Superior temporal gyrus (tissue), 1 donor: ENCODE results near the gene DDX41.
"Not testable (repeated sequence)": the region's sequence is repeated elsewhere in the genome, so short reads cannot be mapped to it uniquely, and the experiment has no call there.

Source experiments
- DNase-seq: peaks from one replicate; pipeline ENCODE4 v3.0.0-alpha.2; 2016; ENCODE audit errors: extremely low spot score

The DDX41 gene

GRCh38 chr5:177516601-177517568 is at the start of gene DDX41:
Gene DDX41 (minus strand): TSS chr5:177516961. CDS start chr5:177516945, 16 bp downstream.
- peak; percentile 100 for DNase-seq

- DNase-seq, result no peak
Measured at GRCh38 chr5:177565046-177565445, 48.3 kb upstream of the DDX41 start.

- not testable (repeated sequence) for DNase-seq
Measured at GRCh38 chr5:177559446-177559941, 42.7 kb upstream of the DDX41 start.

GRCh38 chr5:177557796-177558195 is 41.0 kb upstream of the DDX41 start:
- no peak for DNase-seq

- DNase-seq, result no peak
Measured at GRCh38 chr5:177557041-177557647, 40.4 kb upstream of the DDX41 start.

- no peak for DNase-seq
Measured at GRCh38 chr5:177555665-177556064, 38.9 kb upstream of the DDX41 start.

- DNase-seq, result no peak
Measured at GRCh38 chr5:177555228-177555627, 38.5 kb upstream of the DDX41 start.

- DNase-seq, result peak; percentile 92
Measured at GRCh38 chr5:177554474-177555111, 37.8 kb upstream of the DDX41 start, which contains the start of gene FAM193B. Gene FAM193B (minus strand): TSS chr5:177554563. CDS start chr5:177554458, 105 bp downstream.

GRCh38 chr5:177553671-177554429 is 37.1 kb upstream of the DDX41 start:
- no peak for DNase-seq

GRCh38 chr5:177552839-177553455 is 36.2 kb upstream of the DDX41 start:
- no peak for DNase-seq

- no peak for DNase-seq
Measured at GRCh38 chr5:177550122-177550521, 33.4 kb upstream of the DDX41 start.

GRCh38 chr5:177548495-177548894 is 31.7 kb upstream of the DDX41 start:
- DNase-seq, result no peak

- peak; percentile 27 for DNase-seq
Measured at GRCh38 chr5:177547736-177548135, 31.0 kb upstream of the DDX41 start.

GRCh38 chr5:177546258-177546741 is 29.5 kb upstream of the DDX41 start:
- DNase-seq, result peak; percentile 88

- no peak for DNase-seq
Measured at GRCh38 chr5:177545487-177546257, 28.9 kb upstream of the DDX41 start.

GRCh38 chr5:177542816-177543465 is 26.2 kb upstream of the DDX41 start:
- no peak for DNase-seq

GRCh38 chr5:177540438-177540837 is 23.7 kb upstream of the DDX41 start:
- DNase-seq, result no peak

GRCh38 chr5:177539411-177539810 is 22.6 kb upstream of the DDX41 start:
- DNase-seq, result peak; percentile 29

GRCh38 chr5:177538876-177539275 is 22.1 kb upstream of the DDX41 start:
- DNase-seq, result no peak
